AG04449 (cell line): ENCODE results near the gene EMCN.

Experiments
- CTCF ChIA-PET: fragments of 350-600 bp; formaldehyde crosslinking; extraction: SDS; loops from one replicate; lab custom pipeline; 2021; ENCODE audit warnings: antibody characterized with exemption; lab: Yijun Ruan, JAX
- POLR2A ChIA-PET: fragments of 400-600, 350-600 bp; formaldehyde crosslinking; extraction: SDS; loops from one replicate; lab custom pipeline; 2020; ENCODE audit warnings: antibody characterized with exemption, inconsistent platforms; lab: Yijun Ruan, JAX
- DNase-seq: peaks from one replicate; pipeline ENCODE4 v3.0.0-alpha.2; 2010; ENCODE audit warnings: low read depth, low spot score
- H3K4me3 ChIP-seq: 2 replicates; pipeline ENCODE4 v1.5.1; 2011; ENCODE audit warnings: low read depth, mild to moderate bottlenecking, control low read depth, low read length
- TF ChIP-seq, protein P1 (sequence below): IDR thresholded peaks from one replicate; pipeline ENCODE4 v1.5.1; 2011; ENCODE audit warnings: mild to moderate bottlenecking, moderate library complexity, low read length, control low read depth, inconsistent platforms; ENCODE audit not compliant: insufficient read depth; ENCODE audit errors: missing control alignments

The EMCN gene

DNA sequence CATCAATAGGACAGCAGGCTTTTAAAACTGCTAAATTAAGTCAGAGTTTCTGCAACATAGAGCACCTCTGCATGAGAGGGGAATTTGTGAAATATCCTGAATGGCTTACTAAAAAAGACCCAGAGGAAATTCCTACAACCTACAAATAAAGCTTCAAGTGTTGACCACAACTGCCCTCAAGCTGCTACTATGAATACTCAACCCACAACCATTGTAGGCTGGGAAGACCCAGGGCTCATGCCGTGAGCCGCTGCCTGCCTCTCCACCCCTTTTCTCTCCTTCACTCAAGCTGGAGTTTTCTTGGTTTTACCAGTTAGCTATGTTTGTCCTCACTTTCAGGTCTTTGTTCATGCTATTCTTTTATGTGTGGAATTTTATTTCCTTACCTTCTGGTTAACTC lies 151.6 kb downstream of the EMCN start:
- TF ChIP-seq, protein P1, sequence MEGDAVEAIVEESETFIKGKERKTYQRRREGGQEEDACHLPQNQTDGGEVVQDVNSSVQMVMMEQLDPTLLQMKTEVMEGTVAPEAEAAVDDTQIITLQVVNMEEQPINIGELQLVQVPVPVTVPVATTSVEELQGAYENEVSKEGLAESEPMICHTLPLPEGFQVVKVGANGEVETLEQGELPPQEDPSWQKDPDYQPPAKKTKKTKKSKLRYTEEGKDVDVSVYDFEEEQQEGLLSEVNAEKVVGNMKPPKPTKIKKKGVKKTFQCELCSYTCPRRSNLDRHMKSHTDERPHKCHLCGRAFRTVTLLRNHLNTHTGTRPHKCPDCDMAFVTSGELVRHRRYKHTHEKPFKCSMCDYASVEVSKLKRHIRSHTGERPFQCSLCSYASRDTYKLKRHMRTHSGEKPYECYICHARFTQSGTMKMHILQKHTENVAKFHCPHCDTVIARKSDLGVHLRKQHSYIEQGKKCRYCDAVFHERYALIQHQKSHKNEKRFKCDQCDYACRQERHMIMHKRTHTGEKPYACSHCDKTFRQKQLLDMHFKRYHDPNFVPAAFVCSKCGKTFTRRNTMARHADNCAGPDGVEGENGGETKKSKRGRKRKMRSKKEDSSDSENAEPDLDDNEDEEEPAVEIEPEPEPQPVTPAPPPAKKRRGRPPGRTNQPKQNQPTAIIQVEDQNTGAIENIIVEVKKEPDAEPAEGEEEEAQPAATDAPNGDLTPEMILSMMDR, result no peak
- ChIA-PET POLR2A (no interaction called here), CTCF (interaction anchor here (0.8 kb wide), 1 partner anchor 273 kb away, joined by 3 read pairs; no protein-coding TSS in a partner anchor)
- DNase-seq, result no peak
- no peak overlapping the region for H3K4me3 ChIP-seq

DNA sequence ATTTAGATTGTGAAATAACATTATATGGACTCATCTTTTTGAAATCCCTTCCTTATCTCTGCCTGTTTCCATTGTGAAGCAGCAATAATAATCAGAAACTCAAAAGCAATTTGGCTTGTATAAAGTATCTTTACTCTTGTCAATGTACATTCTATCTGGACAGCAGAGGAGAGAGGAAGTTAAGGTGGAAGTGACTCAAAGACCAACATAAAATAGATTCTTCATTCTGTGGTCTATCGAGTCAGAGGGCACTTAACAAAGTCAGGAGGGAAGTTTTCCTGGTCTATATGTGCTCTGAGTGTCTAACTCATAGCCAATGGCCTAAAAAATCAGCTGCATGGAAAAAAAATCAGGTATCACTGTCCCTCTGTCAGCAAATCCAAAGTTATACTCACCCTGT lies 155.5 kb downstream of the EMCN start:
- ChIA-PET POLR2A (no interaction called here), CTCF (no interaction called here)
- DNase-seq, result no peak
- TF ChIP-seq, protein P1, result no peak
- H3K4me3 ChIP-seq, result no peak overlapping the region

DNA sequence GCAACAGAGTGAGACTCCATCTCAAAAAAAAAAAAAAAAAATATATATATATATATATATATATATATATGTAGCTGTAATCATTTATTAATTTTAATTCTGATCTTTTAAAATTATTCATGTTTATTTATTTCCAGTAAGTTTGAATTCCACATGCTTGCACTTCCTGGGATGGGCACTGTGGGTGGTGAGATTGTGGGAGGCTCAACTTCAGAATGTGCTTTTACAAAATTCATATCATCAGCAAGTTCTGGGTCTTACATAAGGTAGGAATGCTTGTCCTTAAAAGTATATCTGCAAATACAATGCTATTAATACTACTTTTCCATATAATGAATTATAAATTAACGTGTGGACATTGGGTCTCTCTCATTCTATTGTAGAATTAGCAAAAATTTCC lies 156.5 kb downstream of the EMCN start:
- CTCF ChIA-PET, result no interaction called here
- no peak overlapping the region for H3K4me3 ChIP-seq
- POLR2A ChIA-PET, result no interaction called here
- DNase-seq, result no peak
- TF ChIP-seq, protein P1, result no peak

DNA sequence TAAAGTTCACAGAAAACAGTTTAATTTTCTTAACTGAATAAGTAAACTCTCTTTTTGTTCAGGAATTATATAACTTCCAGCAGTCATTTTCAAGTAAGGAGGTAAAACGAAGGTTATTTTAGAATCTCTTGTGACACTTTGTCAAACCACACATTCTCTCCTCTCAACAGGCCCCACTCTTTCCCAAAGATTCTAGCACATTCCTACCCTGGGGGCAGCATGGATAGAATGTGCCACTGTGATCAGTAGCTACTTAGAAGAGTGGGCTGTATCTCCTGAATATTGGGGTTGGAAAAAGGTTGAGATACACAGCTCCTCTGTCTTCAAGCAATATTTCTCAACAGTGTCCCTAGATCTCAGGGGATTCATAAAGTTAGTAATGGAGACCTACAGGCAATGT lies 157.6 kb downstream of the EMCN start:
- TF ChIP-seq, protein P1, result no peak
- no peak for DNase-seq
- ChIA-PET POLR2A (no interaction called here), CTCF (interaction anchor here (0.7 kb wide), 1 partner anchor 11 kb away, joined by 3 read pairs; no protein-coding TSS in a partner anchor)
- H3K4me3 ChIP-seq, result no peak overlapping the region

DNA sequence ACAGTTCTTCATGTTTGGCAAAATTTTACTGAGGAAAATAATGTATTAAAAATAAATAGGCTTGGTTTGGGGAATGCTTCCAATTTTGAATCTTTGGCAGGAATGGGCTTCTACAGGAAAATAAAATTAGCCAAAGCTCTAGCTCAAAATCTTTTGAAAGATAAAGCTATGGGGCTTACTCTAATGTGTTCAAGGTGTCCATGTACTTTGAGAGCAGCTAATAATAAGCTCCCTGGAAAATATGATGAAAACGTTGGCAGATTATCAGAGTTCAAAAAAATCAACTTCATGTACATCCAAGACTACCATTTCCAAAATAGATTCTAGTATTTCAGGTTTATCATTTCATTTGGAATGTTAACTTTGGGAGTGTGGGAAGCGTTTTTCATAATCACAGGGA lies 158.4 kb downstream of the EMCN start:
- DNase-seq, result no peak
- no peak overlapping the region for H3K4me3 ChIP-seq
- TF ChIP-seq, protein P1, result no peak
- CTCF ChIA-PET, result no interaction called here
- POLR2A ChIA-PET, result no interaction called here

DNA sequence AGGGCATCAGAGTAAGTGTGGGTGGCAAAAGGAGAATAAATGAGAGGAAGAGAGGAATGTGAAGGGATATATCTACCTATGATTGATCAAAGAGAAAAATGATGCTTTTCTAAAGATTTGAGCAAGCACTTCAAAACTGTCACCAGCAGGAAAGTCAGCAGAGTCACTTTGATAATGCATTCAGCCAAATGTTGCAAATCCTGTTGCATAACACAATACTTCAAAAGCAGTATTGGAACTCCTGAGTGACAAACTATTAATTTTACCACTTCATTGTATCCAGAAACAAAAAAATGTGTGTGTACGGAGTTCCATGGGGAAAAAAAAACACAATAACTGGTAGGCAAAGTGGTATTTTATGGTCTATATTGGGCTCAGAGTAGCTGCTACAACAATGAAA lies 160.3 kb downstream of the EMCN start:
- POLR2A ChIA-PET, result no interaction called here
- CTCF ChIA-PET, result no interaction called here
- TF ChIP-seq, protein P1, result no peak
- no peak overlapping the region for H3K4me3 ChIP-seq
- DNase-seq, result no peak
